Loucy (cell line): ENCODE data around the gene PDE4D.

Experiments used
- H2AFZ ChIP-seq: fragments of 200-600 bp; sonication (generic); 2 replicates; pipeline ENCODE4 v1.6.0; 2016; ENCODE audit warnings: antibody characterized with exemption, mild to moderate bottlenecking, low read length, moderate library complexity
- H3F3A ChIP-seq: fragments of 200-600 bp; 2 replicates; pipeline ENCODE4 v1.6.0; 2016; ENCODE audit warnings: antibody characterized with exemption, low read depth, mild to moderate bottlenecking
- H3K27me3 ChIP-seq: fragments of 200-600 bp; sonication (generic); 2 replicates; pipeline ENCODE4 v1.6.1; 2014; ENCODE audit warnings: low read length, mild to moderate bottlenecking; ENCODE audit not compliant: insufficient read depth, poor library complexity, severe bottlenecking
- H3K36me3 ChIP-seq: fragments of 200-600 bp; sonication (generic); 2 replicates; pipeline ENCODE4 v1.6.1; 2016; ENCODE audit warnings: low read length; ENCODE audit not compliant: insufficient read depth
- H3K4me1 ChIP-seq: fragments of 200-600 bp; sonication (generic); 2 replicates; pipeline ENCODE4 v1.5.1; 2014; ENCODE audit warnings: low read length, mild to moderate bottlenecking; ENCODE audit not compliant: insufficient read depth, poor library complexity, severe bottlenecking
- H3K4me2 ChIP-seq: fragments of 200-600 bp; sonication (generic); 2 replicates; pipeline ENCODE4 v1.6.0; 2014; ENCODE audit warnings: antibody characterized with exemption, low read length, low read depth, mild to moderate bottlenecking; ENCODE audit not compliant: poor library complexity, severe bottlenecking
- H3K4me3 ChIP-seq: fragments of 200-600 bp; sonication (generic); 2 replicates; pipeline ENCODE4 v1.5.1; 2014; ENCODE audit warnings: low read length, mild to moderate bottlenecking, mixed read lengths; ENCODE audit not compliant: poor library complexity, severe bottlenecking
- H3K79me2 ChIP-seq: fragments of 200-600 bp; sonication (generic); 2 replicates; pipeline ENCODE4 v1.6.1; 2014; ENCODE audit warnings: low read length; ENCODE audit not compliant: insufficient read depth
- H3K9ac ChIP-seq: fragments of 200-600 bp; sonication (generic); 2 replicates; pipeline ENCODE4 v1.6.0; 2014; ENCODE audit warnings: mild to moderate bottlenecking, low read depth, low read length, moderate library complexity; ENCODE audit not compliant: poor library complexity, severe bottlenecking
- H3K9me2 ChIP-seq: fragments of 200-600 bp; sonication (generic); replicated peaks from 2 replicates; pipeline ENCODE4 v1.6.1; 2016; ENCODE audit warnings: low read depth, low read length, mixed read lengths
- H3K9me3 ChIP-seq: fragments of 200-600 bp; sonication (generic); 2 replicates; pipeline ENCODE4 v1.6.1; 2014; ENCODE audit warnings: mild to moderate bottlenecking, antibody characterized with exemption, low read length, low read depth; ENCODE audit not compliant: insufficient read depth
- H4K20me1 ChIP-seq: fragments of 200-600 bp; sonication (generic); 2 replicates; pipeline ENCODE4 v1.6.0; 2014; ENCODE audit warnings: antibody characterized with exemption, low read length, mild to moderate bottlenecking; ENCODE audit not compliant: insufficient read depth, poor library complexity, severe bottlenecking
- EZH2phosphoT487 ChIP-seq: fragments of 200-600 bp; IDR thresholded peaks from 2 replicates; pipeline ENCODE4 v1.6.1; 2018; ENCODE audit warnings: antibody characterized with exemption, mild to moderate bottlenecking, moderate library complexity, borderline replicate concordance
- TF ChIP-seq, protein P1 (sequence below): fragments of 200-600 bp; sonication (generic); conservative IDR thresholded peaks from 2 replicates; pipeline ENCODE4 v1.5.1; 2014; ENCODE audit warnings: mild to moderate bottlenecking, antibody characterized with exemption, low read length

Gene PDE4D

DNA sequence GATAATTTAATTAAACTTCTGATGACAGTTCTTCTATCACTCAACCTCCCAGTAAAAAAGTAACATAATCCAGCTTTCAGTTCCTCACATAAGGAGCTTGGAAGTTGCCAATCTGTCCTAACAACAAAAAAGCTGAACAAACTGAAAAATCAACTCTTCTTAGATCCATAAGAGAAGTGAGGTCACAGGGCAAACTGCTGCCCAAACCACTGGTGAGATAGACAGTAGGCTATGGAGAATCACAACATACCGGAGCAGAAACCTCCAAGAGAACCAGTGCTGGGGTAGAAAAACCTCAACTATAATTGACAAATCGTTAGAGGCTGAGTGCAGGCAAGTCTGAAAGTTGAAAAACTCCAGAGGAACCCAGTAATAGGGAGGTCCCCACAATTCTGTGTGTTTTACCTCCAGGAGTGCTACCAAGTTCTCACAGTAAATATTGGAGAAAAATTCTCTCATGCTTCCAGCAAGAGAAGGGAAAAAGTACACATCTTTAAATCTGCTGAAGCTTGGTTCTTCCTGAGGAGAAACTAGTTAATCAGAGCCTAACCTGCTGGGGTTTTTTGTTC is 300.0 kb downstream of the PDE4D start:
- H3K79me2 ChIP-seq = no peaks in the 10 kb centered on the region
- peaks cover 37% of the 10 kb centered on the region for H3K4me1 ChIP-seq
- no peak overlapping the region for H3K9ac ChIP-seq

DNA sequence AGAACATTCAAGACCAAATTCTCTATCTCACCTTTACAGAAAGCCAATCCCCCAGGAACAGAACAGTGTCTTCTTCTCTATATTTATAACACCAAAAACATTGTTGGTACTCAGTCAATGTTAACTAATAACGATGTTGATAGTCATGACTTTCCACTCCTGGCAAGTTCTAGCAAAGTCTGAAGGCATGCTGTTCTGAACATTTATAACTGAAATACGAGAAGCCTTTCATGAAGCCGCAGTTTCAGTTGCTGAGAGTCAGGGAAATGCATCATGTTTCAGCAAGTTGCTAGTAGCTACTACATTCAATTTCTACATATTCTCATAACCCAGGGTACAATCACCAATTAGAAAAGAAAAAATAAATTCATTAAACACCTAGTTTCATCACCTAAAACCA is 301.4 kb downstream of the PDE4D start:
- no peaks in the 10 kb centered on the region for H3K27me3 ChIP-seq
- H3K36me3 ChIP-seq = no peaks in the 10 kb centered on the region
- H3K9me2 ChIP-seq = no peaks in the 10 kb centered on the region
- H4K20me1 ChIP-seq = no peaks in the 10 kb centered on the region
- H3K79me2 ChIP-seq = no peaks in the 10 kb centered on the region
- peaks cover 43% of the 10 kb centered on the region for H3K4me1 ChIP-seq
- peak overlapping the region; percentile 43 for H2AFZ ChIP-seq
- H3K4me3 ChIP-seq = no peak overlapping the region
- no peak overlapping the region for H3K9ac ChIP-seq
- no peak overlapping the region for H3K4me2 ChIP-seq
- no peaks in the 10 kb centered on the region; the same call in 1 of the 2 replicates for H3F3A ChIP-seq
- TF ChIP-seq EZH2phosphoT487 = no peak
- TF ChIP-seq, protein P1, sequence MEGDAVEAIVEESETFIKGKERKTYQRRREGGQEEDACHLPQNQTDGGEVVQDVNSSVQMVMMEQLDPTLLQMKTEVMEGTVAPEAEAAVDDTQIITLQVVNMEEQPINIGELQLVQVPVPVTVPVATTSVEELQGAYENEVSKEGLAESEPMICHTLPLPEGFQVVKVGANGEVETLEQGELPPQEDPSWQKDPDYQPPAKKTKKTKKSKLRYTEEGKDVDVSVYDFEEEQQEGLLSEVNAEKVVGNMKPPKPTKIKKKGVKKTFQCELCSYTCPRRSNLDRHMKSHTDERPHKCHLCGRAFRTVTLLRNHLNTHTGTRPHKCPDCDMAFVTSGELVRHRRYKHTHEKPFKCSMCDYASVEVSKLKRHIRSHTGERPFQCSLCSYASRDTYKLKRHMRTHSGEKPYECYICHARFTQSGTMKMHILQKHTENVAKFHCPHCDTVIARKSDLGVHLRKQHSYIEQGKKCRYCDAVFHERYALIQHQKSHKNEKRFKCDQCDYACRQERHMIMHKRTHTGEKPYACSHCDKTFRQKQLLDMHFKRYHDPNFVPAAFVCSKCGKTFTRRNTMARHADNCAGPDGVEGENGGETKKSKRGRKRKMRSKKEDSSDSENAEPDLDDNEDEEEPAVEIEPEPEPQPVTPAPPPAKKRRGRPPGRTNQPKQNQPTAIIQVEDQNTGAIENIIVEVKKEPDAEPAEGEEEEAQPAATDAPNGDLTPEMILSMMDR = no peak
- no peaks in the 10 kb centered on the region for H3K9me3 ChIP-seq

More for the DNA sequence above, 300.0 kb downstream of the PDE4D start:
- Histone ChIP-seq H3K9me3 (no peaks in the 10 kb centered on the region), H2AFZ (no peak overlapping the region; the same call in 1 of the 2 replicates), H3K9me2 (no peaks in the 10 kb centered on the region), H3K36me3 (no peaks in the 10 kb centered on the region), H4K20me1 (no peaks in the 10 kb centered on the region), H3K4me3 (no peak overlapping the region), H3K27me3 (no peaks in the 10 kb centered on the region), H3K4me2 (no peak overlapping the region), H3F3A (no peaks in the 10 kb centered on the region; the same call in 1 of the 2 replicates)
- TF ChIP-seq, protein P1 = no peak
- no peak for TF ChIP-seq EZH2phosphoT487

DNA sequence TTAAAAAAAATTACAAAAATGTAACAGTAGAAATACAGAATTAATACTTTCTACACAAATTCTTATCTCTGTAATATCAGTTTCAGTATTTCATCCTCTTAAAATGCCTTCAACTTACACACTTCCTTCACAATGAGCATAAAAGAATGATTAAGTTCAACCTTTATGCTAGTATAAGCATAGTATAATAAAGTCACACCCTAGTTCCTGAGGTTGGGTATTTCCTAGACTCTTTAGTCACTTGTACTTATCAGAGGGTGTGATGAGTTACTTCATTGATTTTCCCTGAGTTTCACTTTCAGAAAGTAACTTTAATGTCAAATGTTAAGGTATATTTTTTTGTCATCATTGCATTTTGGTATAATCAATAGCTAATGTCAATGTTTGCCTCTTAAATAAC is 302.4 kb downstream of the PDE4D start:
- no peak overlapping the region for H3K4me3 ChIP-seq
- no peaks in the 10 kb centered on the region for H3K9me3 ChIP-seq
- H3K79me2 ChIP-seq = no peaks in the 10 kb centered on the region
- H3F3A ChIP-seq = no peaks in the 10 kb centered on the region; the same call in 1 of the 2 replicates
- no peaks in the 10 kb centered on the region for H3K36me3 ChIP-seq
- H3K27me3 ChIP-seq = no peaks in the 10 kb centered on the region
- TF ChIP-seq EZH2phosphoT487 = no peak
- TF ChIP-seq, protein P1 = no peak
- peaks cover 43% of the 10 kb centered on the region for H3K4me1 ChIP-seq
- H3K9me2 ChIP-seq = no peaks in the 10 kb centered on the region
- peak overlapping the region; percentile 28 for H3K4me2 ChIP-seq
- no peaks in the 10 kb centered on the region for H4K20me1 ChIP-seq
- H3K9ac ChIP-seq = no peak overlapping the region
- peak overlapping the region; percentile 69; the same call in 1 of the 2 replicates for H2AFZ ChIP-seq
